ENCODE data around the gene HLA-DPB1. TPM values are rescaled to one million over a fixed set of nuclear protein-coding genes. Genes with fewer than 3 reads are reported as not detected.

HLA-DPB1 gene
- total and polyA plus RNA-seq, 9 of the 15 experiments (the other 6 are each of a cell fraction or from before 2014, with no cell fraction given): 0.07 to 1.2 (median 0.51) TPM

GRCh38 chr6:33088931-33089620 lies 13.3 kb downstream of the HLA-DPB1 start:
- Histone ChIP-seq H3K4me3 (no peak overlapping the region), H3K9me3 (replicated peaks; ENCODE audit: control insufficient read depth, insufficient read depth, low read depth, low read length) (no peaks in the 10 kb centered on the region), H4K20me1 (replicated peaks; ENCODE audit: control insufficient read depth, insufficient read depth, low read length) (no peaks in the 10 kb centered on the region), H3K27ac (ENCODE audit: extremely low read depth, low read depth, low read length) (no peak overlapping the region), H3K27me3 (ENCODE audit: control insufficient read depth in 2 of 2, insufficient read depth in 2 of 2, low read length in 2 of 2) (peaks cover 10 to 41% of the 10 kb centered on the region in 2 experiments; a peak in 4 of 5 replicates), H3K36me3 (ENCODE audit: control insufficient read depth, insufficient read depth, low read length) (no peaks in the 10 kb centered on the region), H3K9me1 (ENCODE audit: control insufficient read depth, insufficient read depth, low read length) (no peaks in the 10 kb centered on the region), H3K79me2 (ENCODE audit: control insufficient read depth, insufficient read depth, low read length) (no peaks in the 10 kb centered on the region), H2AFZ (ENCODE audit: low read depth, low read length) (no peak overlapping the region), H3K4me2 (ENCODE audit: insufficient read depth, low read length) (no peak overlapping the region), H3K9ac (ENCODE audit: insufficient read depth in 1 of 2, low read depth in 2 of 2, low read length in 2 of 2) (no peak overlapping the region), H3K4me1 (replicated peaks in 1 of 2; ENCODE audit: control insufficient read depth in 2 of 2, insufficient read depth in 2 of 2, low read length in 2 of 2) (no peaks in the 10 kb centered on the region)
- in situ Hi-C loops (cut with MboI): loop anchor here (5.0 kb wide), 1 partner anchor 72 kb away; no protein-coding TSS in a partner anchor
- POLR2A ChIA-PET: interaction anchor here (1.4 kb wide), 1 partner anchor 11 kb away, joined by 3 read pairs; no protein-coding TSS in a partner anchor
- CTCF ChIA-PET (ENCODE audit: low intra/inter-chr PET ratio): no interaction called here
- DNase-seq (ENCODE audit: extremely low read depth in 1 of 4, low spot score in 3 of 4) (no peak), ATAC-seq (no peak), FAIRE-seq (no peak)
- no TSS peak for BruUV-seq (replicated peaks)
- no peak for TF ChIP-seq SIN3A (IDR thresholded peaks at IDR 0.05; ENCODE audit: borderline replicate concordance in 2 of 2, control insufficient read depth in 1 of 2, low read depth in 2 of 2, low read length in 2 of 2)
- intact Hi-C loops (cut with micrococcal nuclease): no loop called here
- 4% methylated on average over 6 of the region's 6 CpGs for WGBS (ENCODE audit: insufficient coverage, low coverage, missing lambda C conversion rate)

GRCh38 chr6:33091957-33092356 lies 16.2 kb downstream of the HLA-DPB1 start:
- FAIRE-seq (no peak), ATAC-seq (peak; percentile 94), DNase-seq (ENCODE audit: extremely low read depth in 1 of 4, low spot score in 3 of 4) (peak in 3 of 4 experiments; percentile 36 to 64 (median 50))
- ChIA-PET CTCF (ENCODE audit: low intra/inter-chr PET ratio) (interaction anchor here (1.3 to 4.1 kb wide), 2 partner anchors 77 to 206 kb away, joined by 4 to 19 read pairs; no protein-coding TSS in a partner anchor), POLR2A (no interaction called here)
- Histone ChIP-seq H3K36me3 (ENCODE audit: control insufficient read depth, insufficient read depth, low read length) (no peaks in the 10 kb centered on the region), H3K9me1 (ENCODE audit: control insufficient read depth, insufficient read depth, low read length) (no peaks in the 10 kb centered on the region), H3K9me3 (replicated peaks; ENCODE audit: control insufficient read depth, insufficient read depth, low read depth, low read length) (no peaks in the 10 kb centered on the region), H2AFZ (ENCODE audit: low read depth, low read length) (no peak overlapping the region), H3K27ac (ENCODE audit: extremely low read depth, low read depth, low read length) (no peak overlapping the region), H3K79me2 (ENCODE audit: control insufficient read depth, insufficient read depth, low read length) (no peaks in the 10 kb centered on the region), H3K4me2 (ENCODE audit: insufficient read depth, low read length) (no peak overlapping the region), H3K27me3 (ENCODE audit: control insufficient read depth in 2 of 2, insufficient read depth in 2 of 2, low read length in 2 of 2) (peaks cover 0 to 39% of the 10 kb centered on the region in 2 experiments; a peak in 2 of 5 replicates), H3K9ac (ENCODE audit: insufficient read depth in 1 of 2, low read depth in 2 of 2, low read length in 2 of 2) (no peak overlapping the region), H4K20me1 (replicated peaks; ENCODE audit: control insufficient read depth, insufficient read depth, low read length) (no peaks in the 10 kb centered on the region), H3K4me1 (replicated peaks in 1 of 2; ENCODE audit: control insufficient read depth in 2 of 2, insufficient read depth in 2 of 2, low read length in 2 of 2) (no peaks in the 10 kb centered on the region), H3K4me3 (no peak overlapping the region)
- under 1% methylated on average over 9 of the region's 9 CpGs for WGBS (ENCODE audit: insufficient coverage, low coverage, missing lambda C conversion rate)
- no TSS peak for BruUV-seq (replicated peaks)
- intact Hi-C loops (cut with micrococcal nuclease): loop anchor here (10.0 kb wide), 1 partner anchor 207 kb away; no protein-coding TSS in a partner anchor
- in situ Hi-C loops (cut with MboI): no loop called here
- TF ChIP-seq CTCFL (IDR thresholded peaks at IDR 0.05; ENCODE audit: borderline replicate concordance, insufficient read depth, low read depth, low read length, poor library complexity, severe bottlenecking): peak; percentile 42

Measured in K562 (cell line).